NCI-H748 (cell line): ENCODE results near the gene ATP11C.
A peak's percentile ranks its signal among the peaks of the same experiment; 100 is the strongest.
"Not testable (repeated sequence)": the region's sequence is repeated elsewhere in the genome, so short reads cannot be mapped to it uniquely, and the experiment has no call there.

Experiments
- DNase-seq: peaks from one replicate; lab custom pipeline; 2025; ENCODE audit not compliant: unreplicated experiment; lab: John Stamatoyannopoulos, UW

ATP11C gene

GRCh38 chrX:139924696-139925095 is 8.2 kb downstream of the ATP11C start:
- DNase-seq, result peak; percentile 1

GRCh38 chrX:139924069-139924695 is 8.7 kb downstream of the ATP11C start:
- peak; percentile 32 for DNase-seq

GRCh38 chrX:139921142-139921541 is 11.7 kb downstream of the ATP11C start:
- DNase-seq, result not testable (repeated sequence)

GRCh38 chrX:139920316-139920715 is 12.5 kb downstream of the ATP11C start:
- no peak for DNase-seq

- no peak for DNase-seq
Observed at GRCh38 chrX:139914421-139914820, 18.4 kb downstream of the ATP11C start.

- no peak for DNase-seq
Observed at GRCh38 chrX:139909712-139910111, 23.1 kb downstream of the ATP11C start.

GRCh38 chrX:139907078-139907477 is 25.8 kb downstream of the ATP11C start:
- DNase-seq, result no peak

- no peak for DNase-seq
Observed at GRCh38 chrX:139905743-139906142, 27.1 kb downstream of the ATP11C start.

- DNase-seq, result no peak
Observed at GRCh38 chrX:139905051-139905450, 27.8 kb downstream of the ATP11C start.

GRCh38 chrX:139903210-139903609 is 29.6 kb downstream of the ATP11C start:
- no peak for DNase-seq

- no peak for DNase-seq
Observed at GRCh38 chrX:139902559-139902958, 30.3 kb downstream of the ATP11C start.

- no peak for DNase-seq
Observed at GRCh38 chrX:139898334-139898733, 34.5 kb downstream of the ATP11C start.

- no peak for DNase-seq
Observed at GRCh38 chrX:139892512-139892911, 40.3 kb downstream of the ATP11C start.

- DNase-seq, result no peak
Observed at GRCh38 chrX:139890991-139891700, 41.7 kb downstream of the ATP11C start.

GRCh38 chrX:139889760-139890159 is 43.1 kb downstream of the ATP11C start:
- no peak for DNase-seq

GRCh38 chrX:139883984-139884383 is 48.9 kb downstream of the ATP11C start:
- DNase-seq, result no peak

- no peak for DNase-seq
Observed at GRCh38 chrX:139882299-139882698, 50.6 kb downstream of the ATP11C start.

- DNase-seq, result no peak
Observed at GRCh38 chrX:139881572-139881971, 51.3 kb downstream of the ATP11C start.

GRCh38 chrX:139881130-139881529 is 51.7 kb downstream of the ATP11C start:
- no peak for DNase-seq

GRCh38 chrX:139877710-139878414 is 55.0 kb downstream of the ATP11C start:
- no peak for DNase-seq

- no peak for DNase-seq
Observed at GRCh38 chrX:139875841-139876240, 57.0 kb downstream of the ATP11C start.

GRCh38 chrX:139869796-139870195 is 63.1 kb downstream of the ATP11C start:
- DNase-seq, result no peak
